Chondrocyte (in vitro differentiated cells): ENCODE results near the gene KRT12. TPM values are rescaled to one million over a fixed set of nuclear protein-coding genes. Genes with fewer than 3 reads are reported as not detected.
"Not testable (repeated sequence)": the region's sequence is repeated elsewhere in the genome, so short reads cannot be mapped to it uniquely, and the experiment has no call there.

ENCODE experiments used
- DNase-seq: peaks from one replicate; pipeline ENCODE4 v3.0.0; 2021; ENCODE audit warnings: mixed read lengths, low spot score
- H3K27ac Mint-ChIP-seq: one replicate; pipeline ENCODE4 v1.8.0; 2021; ENCODE audit warnings: mild to moderate bottlenecking, moderate library complexity, mixed read lengths; ENCODE audit not compliant: unreplicated experiment
- H3K27me3 Mint-ChIP-seq: 2 replicates; pipeline ENCODE4 v1.8.0; 2021; ENCODE audit warnings: low read depth, mixed read lengths
- H3K36me3 Mint-ChIP-seq: 2 replicates; pipeline ENCODE4 v1.8.0; 2021; ENCODE audit warnings: low read depth, mixed read lengths
- H3K4me1 Mint-ChIP-seq: 2 replicates; pipeline ENCODE4 v1.8.0; 2021; ENCODE audit warnings: low read depth, mild to moderate bottlenecking, mixed read lengths
- H3K4me3 Mint-ChIP-seq: one replicate; pipeline ENCODE4 v1.8.0; 2021; ENCODE audit warnings: mild to moderate bottlenecking, moderate library complexity, mixed read lengths; ENCODE audit not compliant: unreplicated experiment
- H3K9me3 Mint-ChIP-seq: 2 replicates; pipeline ENCODE4 v1.8.0; 2021; ENCODE audit warnings: low read depth, mixed read lengths
- CTCF ChIP-seq: fragments of 200-600 bp; sonication (generic); IDR thresholded peaks from 2 replicates; pipeline ENCODE4 v1.5.0; 2021; ENCODE audit warnings: antibody characterized with exemption, mild to moderate bottlenecking, moderate library complexity
- total RNA-seq: library from RNA; stranded (reverse); gene quantifications from 3 replicates; pipeline ENCODE4 v1.2.1, GENCODE V29; 2021

KRT12 gene
- total RNA-seq, 1 donor from 2014 or later = not detected

- Mint-ChIP-seq H3K27ac (no peak overlapping the region), H3K4me1 (peaks cover 44% of the 10 kb centered on the region), H3K36me3 (peaks cover 8% of the 10 kb centered on the region), H3K4me3 (no peak overlapping the region), H3K27me3 (no peaks in the 10 kb centered on the region), H3K9me3 (no peaks in the 10 kb centered on the region)
- no peak for TF ChIP-seq CTCF
- no peak for DNase-seq
These were observed 51.6 kb downstream of the KRT12 start for GRCh38 chr17:40815381-40815780.

- not testable (repeated sequence) for H3K4me3 Mint-ChIP-seq, H3K27me3 Mint-ChIP-seq, DNase-seq, H3K27ac Mint-ChIP-seq, H3K36me3 Mint-ChIP-seq, H3K9me3 Mint-ChIP-seq
- peaks cover 44% of the 10 kb centered on the region for H3K4me1 Mint-ChIP-seq
These were observed 52.4 kb downstream of the KRT12 start for GRCh38 chr17:40814657-40815056.

GRCh38 chr17:40813804-40814203 is 53.2 kb downstream of the KRT12 start:
- TF ChIP-seq CTCF = no peak
- no peaks in the 10 kb centered on the region for H3K9me3 Mint-ChIP-seq
- peaks cover 8% of the 10 kb centered on the region for H3K36me3 Mint-ChIP-seq
- H3K4me1 Mint-ChIP-seq = peaks cover 41% of the 10 kb centered on the region
- no peak for DNase-seq
- H3K27ac Mint-ChIP-seq = no peak overlapping the region
- no peak overlapping the region for H3K4me3 Mint-ChIP-seq
- no peaks in the 10 kb centered on the region for H3K27me3 Mint-ChIP-seq

GRCh38 chr17:40812639-40813038 is 54.4 kb downstream of the KRT12 start:
- no peak for DNase-seq

More at GRCh38 chr17:40812639-40813038, 54.4 kb downstream of the KRT12 start:
- Mint-ChIP-seq H3K4me1 (peaks cover 34% of the 10 kb centered on the region), H3K36me3 (peaks cover 8% of the 10 kb centered on the region), H3K27ac (no peak overlapping the region), H3K9me3 (no peaks in the 10 kb centered on the region), H3K27me3 (peaks cover 3% of the 10 kb centered on the region), H3K4me3 (no peak overlapping the region)
- no peak for TF ChIP-seq CTCF

Other genes with a start within 250 kb of the KRT12 start
- gene SMARCE1, start 219.4 kb downstream of the KRT12 start, total RNA-seq = 92.9 to 120 TPM (median 93.1 TPM) in 3 replicates
- gene KRT222, start 202.0 kb downstream of the KRT12 start, total RNA-seq = not detected in 3 replicates
- not detected in 3 replicates for gene KRT24, start 163.5 kb downstream of the KRT12 start, total RNA-seq
- not detected in 3 replicates for gene KRT25, start 111.9 kb downstream of the KRT12 start, total RNA-seq
- not detected in 3 replicates for gene KRT26, start 95.0 kb downstream of the KRT12 start, total RNA-seq
- gene KRT27, start 84.7 kb downstream of the KRT12 start, total RNA-seq = not detected in 3 replicates
- not detected in 3 replicates for gene KRT28, start 67.3 kb downstream of the KRT12 start, total RNA-seq
- 52.9 to 80.2 TPM (median 55.0 TPM) in 3 replicates for gene KRT10, start 44.6 kb downstream of the KRT12 start, total RNA-seq
- not detected in 3 replicates for gene KRT20, start 18.0 kb upstream of the KRT12 start, total RNA-seq
- not detected in 3 replicates for gene KRT23, start 70.4 kb upstream of the KRT12 start, total RNA-seq
- not detected in 3 replicates for gene KRT39, start 99.7 kb upstream of the KRT12 start, total RNA-seq
- not detected in 3 replicates for gene KRT40, start 117.1 kb upstream of the KRT12 start, total RNA-seq
- not detected in 3 replicates for gene KRTAP3-3, start 126.9 kb upstream of the KRT12 start, total RNA-seq
- gene KRTAP3-2, start 132.7 kb upstream of the KRT12 start, total RNA-seq = not detected in 3 replicates
- not detected in 3 replicates for gene KRTAP3-1, start 141.9 kb upstream of the KRT12 start, total RNA-seq
- gene KRTAP1-5, start 160.0 kb upstream of the KRT12 start, total RNA-seq = not detected in 3 replicates
- not detected in 3 replicates for gene KRTAP1-4, start 163.0 kb upstream of the KRT12 start, total RNA-seq
- not detected in 3 replicates for gene KRTAP1-3, start 167.7 kb upstream of the KRT12 start, total RNA-seq
- not detected in 3 replicates for gene KRTAP1-1, start 174.2 kb upstream of the KRT12 start, total RNA-seq
- not detected in 3 replicates for gene KRTAP2-1, start 180.1 kb upstream of the KRT12 start, total RNA-seq
- gene KRTAP2-2, start 188.0 kb upstream of the KRT12 start, total RNA-seq = not detected in 3 replicates
- not detected in 3 replicates for gene KRTAP2-3, start 192.9 kb upstream of the KRT12 start, total RNA-seq
- not detected in 3 replicates for gene KRTAP2-4, start 198.7 kb upstream of the KRT12 start, total RNA-seq
- gene KRTAP4-7, start 216.9 kb upstream of the KRT12 start, total RNA-seq = not detected in 3 replicates
- gene KRTAP4-8, start 230.9 kb upstream of the KRT12 start, total RNA-seq = not detected in 3 replicates
- gene KRTAP4-16, start 235.0 kb upstream of the KRT12 start, total RNA-seq = not detected in 3 replicates
- gene KRTAP4-9, start 238.2 kb upstream of the KRT12 start, total RNA-seq = not detected in 3 replicates